DOHH2 (cell line): ENCODE data around the gene TAGLN2.
A peak's percentile ranks its signal among the peaks of the same experiment; 100 is the strongest.

ENCODE experiments used
- H3F3A ChIP-seq: fragments of 200-600 bp; sonication (generic), shearing (Covaris generic); 2 replicates; pipeline ENCODE4 v1.6.0; 2016; ENCODE audit warnings: antibody characterized with exemption, mild to moderate bottlenecking; ENCODE audit not compliant: control insufficient read depth, insufficient read depth
- H3K27ac ChIP-seq: fragments of 200-600 bp; sonication (generic); 2 replicates; pipeline ENCODE4 v1.5.1; 2014; ENCODE audit warnings: low read depth, mild to moderate bottlenecking, low read length, moderate library complexity
- H3K27me3 ChIP-seq: fragments of 200-600 bp; sonication (generic); 2 replicates; pipeline ENCODE4 v1.6.1; 2014; ENCODE audit warnings: mild to moderate bottlenecking, low read length, mixed read lengths; ENCODE audit not compliant: control insufficient read depth
- H3K36me3 ChIP-seq: fragments of 200-600 bp; sonication (generic); 2 replicates; pipeline ENCODE4 v1.6.1; 2014; ENCODE audit warnings: mild to moderate bottlenecking, low read length, moderate library complexity, mixed read lengths; ENCODE audit not compliant: control insufficient read depth
- H3K4me1 ChIP-seq: fragments of 200-600 bp; sonication (generic); 2 replicates; pipeline ENCODE4 v1.6.1; 2014; ENCODE audit warnings: mild to moderate bottlenecking, low read length, mixed read lengths; ENCODE audit not compliant: control insufficient read depth
- H3K4me2 ChIP-seq: fragments of 200-600 bp; sonication (generic); 2 replicates; pipeline ENCODE4 v1.6.0; 2014; ENCODE audit warnings: mild to moderate bottlenecking, low read length, moderate library complexity
- H3K4me3 ChIP-seq: fragments of 200-600 bp; sonication (generic); 2 replicates; pipeline ENCODE4 v1.5.1; 2014; ENCODE audit warnings: mild to moderate bottlenecking, low read length, mixed read lengths
- H3K79me2 ChIP-seq: fragments of 200-600 bp; sonication (generic); 2 replicates; pipeline ENCODE4 v1.6.1; 2014; ENCODE audit warnings: mild to moderate bottlenecking, low read length, mixed read lengths; ENCODE audit not compliant: control insufficient read depth
- H3K9me2 ChIP-seq: fragments of 200-600 bp; sonication (generic); replicated peaks from 2 replicates; pipeline ENCODE4 v1.6.1; 2014; ENCODE audit warnings: mild to moderate bottlenecking, low read length, mixed read lengths; ENCODE audit not compliant: control insufficient read depth
- H3K9me3 ChIP-seq: fragments of 200-600 bp; sonication (generic); 2 replicates; pipeline ENCODE4 v1.6.1; 2014; ENCODE audit warnings: antibody characterized with exemption, low read length, mixed read lengths; ENCODE audit not compliant: control insufficient read depth, insufficient read depth
- H4K20me1 ChIP-seq: fragments of 200-600 bp; sonication (generic); 2 replicates; pipeline ENCODE4 v1.6.0; 2014; ENCODE audit warnings: low read depth, mild to moderate bottlenecking, antibody characterized with exemption, low read length, moderate library complexity; ENCODE audit not compliant: control insufficient read depth, insufficient read depth
- CTCF ChIP-seq: fragments of 200-600 bp; sonication (generic); IDR thresholded peaks from one replicate; pipeline ENCODE4 v1.5.1; 2014; ENCODE audit warnings: antibody characterized with exemption, mild to moderate bottlenecking, low read depth, low read length; ENCODE audit not compliant: poor library complexity, severe bottlenecking
- EZH2phosphoT487 ChIP-seq: fragments of 200-600 bp; sonication (generic); IDR thresholded peaks from 2 replicates; pipeline ENCODE4 v1.6.1; 2017; ENCODE audit warnings: borderline replicate concordance, mild to moderate bottlenecking, antibody characterized with exemption, low read length, moderate library complexity, mixed read lengths

TAGLN2 gene

GRCh38 chr1:159895286-159895685 is 30.0 kb downstream of the TAGLN2 start:
- no peaks in the 10 kb centered on the region for H3K9me3 ChIP-seq
- H3K9me2 ChIP-seq = no peaks in the 10 kb centered on the region
- no peak overlapping the region for H3K4me2 ChIP-seq
- TF ChIP-seq EZH2phosphoT487 (no peak), CTCF (no peak)
- no peak overlapping the region for H3K4me3 ChIP-seq
- no peaks in the 10 kb centered on the region for H3K36me3 ChIP-seq
- no peak overlapping the region for H3K27ac ChIP-seq
- H3F3A ChIP-seq = no peaks in the 10 kb centered on the region
- H4K20me1 ChIP-seq = no peaks in the 10 kb centered on the region
- H3K4me1 ChIP-seq = peaks cover 3% of the 10 kb centered on the region
- no peaks in the 10 kb centered on the region for H3K79me2 ChIP-seq
- no peaks in the 10 kb centered on the region; the same call in 1 of the 2 replicates for H3K27me3 ChIP-seq

GRCh38 chr1:159892944-159893343 is 32.4 kb downstream of the TAGLN2 start:
- no peak for TF ChIP-seq EZH2phosphoT487
- Histone ChIP-seq H3K4me2 (no peak overlapping the region), H3K9me2 (no peaks in the 10 kb centered on the region), H3F3A (no peaks in the 10 kb centered on the region), H3K9me3 (no peaks in the 10 kb centered on the region), H3K79me2 (no peaks in the 10 kb centered on the region), H3K4me3 (no peak overlapping the region), H3K36me3 (no peaks in the 10 kb centered on the region), H3K4me1 (peaks cover 18% of the 10 kb centered on the region), H4K20me1 (no peaks in the 10 kb centered on the region), H3K27me3 (no peaks in the 10 kb centered on the region; the same call in 1 of the 2 replicates), H3K27ac (no peak overlapping the region)

DNA sequence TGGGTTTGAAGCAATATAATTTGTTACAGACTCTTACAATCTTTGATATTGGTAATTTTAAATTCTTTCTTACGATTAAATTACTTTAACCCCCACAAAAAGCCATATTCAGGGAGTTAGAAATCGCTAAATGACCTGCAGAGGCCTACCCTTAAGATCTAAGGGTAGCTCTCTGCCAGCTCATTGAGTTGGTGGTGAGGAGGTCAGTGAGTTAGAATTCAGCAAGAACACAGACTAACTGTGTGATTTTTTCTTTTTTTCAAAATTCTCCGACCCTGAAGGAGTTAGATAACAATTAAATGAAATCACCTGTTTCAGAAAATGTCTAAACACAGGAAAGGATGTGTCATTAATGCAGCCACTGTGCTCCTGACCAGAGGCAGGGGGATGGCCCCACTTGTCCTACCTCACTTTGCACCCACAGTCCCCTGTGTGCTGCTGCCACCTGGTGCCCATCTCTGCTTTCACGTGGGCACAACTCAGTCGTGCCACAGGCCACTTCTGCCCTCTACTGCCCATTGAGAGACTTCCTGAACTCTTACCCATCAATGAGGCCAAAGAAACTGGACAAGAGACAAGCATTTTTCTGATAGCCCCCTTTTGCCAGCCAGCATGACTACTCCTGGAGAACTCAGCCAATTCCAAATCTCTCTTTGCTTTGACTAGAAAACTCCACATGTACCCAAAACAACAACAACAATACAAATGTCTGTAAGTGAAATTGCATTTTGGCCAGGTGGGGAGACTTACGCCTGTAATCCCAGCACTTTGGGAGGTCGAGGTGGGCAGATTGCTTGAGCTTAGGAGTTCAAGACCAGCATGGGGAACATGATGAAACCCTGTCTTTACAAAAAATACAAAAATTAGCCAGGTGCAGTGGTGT is 33.8 kb downstream of the TAGLN2 start:
- H3K36me3 ChIP-seq = no peaks in the 10 kb centered on the region
- H3K27ac ChIP-seq = no peak overlapping the region
- H4K20me1 ChIP-seq = no peaks in the 10 kb centered on the region
- H3K4me1 ChIP-seq = peaks cover 25% of the 10 kb centered on the region
- no peak overlapping the region for H3K4me3 ChIP-seq
- no peak overlapping the region for H3K4me2 ChIP-seq
- H3K9me3 ChIP-seq = no peaks in the 10 kb centered on the region
- H3F3A ChIP-seq = no peaks in the 10 kb centered on the region
- no peaks in the 10 kb centered on the region for H3K79me2 ChIP-seq
- TF ChIP-seq EZH2phosphoT487 (no peak), CTCF (peak; percentile 99)
- H3K27me3 ChIP-seq = no peaks in the 10 kb centered on the region; the same call in 1 of the 2 replicates
- H3K9me2 ChIP-seq = no peaks in the 10 kb centered on the region

DNA sequence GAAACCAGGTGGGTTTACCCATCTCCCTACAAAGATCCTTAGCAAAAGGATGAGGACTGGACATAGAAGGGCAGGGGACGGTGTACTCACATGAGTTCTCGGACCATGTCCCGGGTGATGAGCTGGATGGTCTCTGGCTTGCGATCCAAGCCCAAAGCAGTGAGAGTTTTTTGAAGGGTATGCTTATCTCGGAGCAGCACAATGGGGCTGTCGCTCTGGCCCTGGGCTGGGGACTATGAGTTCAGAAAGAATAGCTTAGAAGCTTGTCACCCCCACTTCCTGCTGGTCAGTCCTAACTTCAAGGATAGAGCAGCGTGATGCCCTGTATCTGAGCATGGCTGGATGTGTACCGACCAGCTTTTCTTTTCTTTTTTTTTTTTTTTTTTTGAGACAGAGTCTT is 34.9 kb downstream of the TAGLN2 start:
- H3K36me3 ChIP-seq = no peaks in the 10 kb centered on the region
- no peaks in the 10 kb centered on the region for H4K20me1 ChIP-seq
- H3K4me2 ChIP-seq = peak overlapping the region; percentile 46
- no peaks in the 10 kb centered on the region for H3F3A ChIP-seq
- peaks cover 25% of the 10 kb centered on the region for H3K4me1 ChIP-seq
- H3K4me3 ChIP-seq = peak overlapping the region; percentile 25
- H3K79me2 ChIP-seq = no peaks in the 10 kb centered on the region
- no peaks in the 10 kb centered on the region for H3K9me2 ChIP-seq
- H3K27me3 ChIP-seq = no peaks in the 10 kb centered on the region; the same call in 1 of the 2 replicates
- TF ChIP-seq CTCF (no peak), EZH2phosphoT487 (no peak)
- H3K9me3 ChIP-seq = no peaks in the 10 kb centered on the region
- H3K27ac ChIP-seq = no peak overlapping the region
